Fibroblast of mammary gland (primary cell): ENCODE results near the gene PTGS1.

Experiments
- DNase-seq: peaks from one replicate; pipeline ENCODE4 v3.0.0-alpha.2; 2010; ENCODE audit warnings: low read depth
- H3K4me3 ChIP-seq: 2 replicates; pipeline ENCODE4 v1.5.1; 2011; ENCODE audit warnings: low read depth, mild to moderate bottlenecking, low read length, moderate library complexity; ENCODE audit not compliant: control insufficient read depth
- CTCF ChIP-seq: conservative IDR thresholded peaks from 2 replicates; pipeline ENCODE4 v1.5.1; 2011; ENCODE audit warnings: low read depth, low read length, inconsistent platforms; ENCODE audit not compliant: control insufficient read depth, insufficient read depth

PTGS1 gene

GRCh38 chr9:122331523-122331927, 39.3 kb upstream of the PTGS1 start:
- no peak for TF ChIP-seq CTCF
- no peak for DNase-seq
- no peak overlapping the region for H3K4me3 ChIP-seq

- H3K4me3 ChIP-seq = no peak overlapping the region
- no peak for TF ChIP-seq CTCF
- DNase-seq = no peak
These were observed 38.7 kb upstream of the PTGS1 start for GRCh38 chr9:122332083-122332482.

- DNase-seq = no peak
- no peak for TF ChIP-seq CTCF
- no peak overlapping the region for H3K4me3 ChIP-seq
These were observed 38.2 kb upstream of the PTGS1 start for GRCh38 chr9:122332644-122333043.

GRCh38 chr9:122333169-122333808, 37.5 kb upstream of the PTGS1 start:
- H3K4me3 ChIP-seq = no peak overlapping the region
- no peak for DNase-seq
- no peak for TF ChIP-seq CTCF

- no peak for TF ChIP-seq CTCF
- DNase-seq = peak; percentile 51
These were observed 35.9 kb upstream of the PTGS1 start for GRCh38 chr9:122334916-122335315.

GRCh38 chr9:122336189-122336588, 34.6 kb upstream of the PTGS1 start:
- no peak for TF ChIP-seq CTCF
- DNase-seq = no peak
- H3K4me3 ChIP-seq = no peak overlapping the region

More at GRCh38 chr9:122334916-122335315, 35.9 kb upstream of the PTGS1 start:
- no peak overlapping the region for H3K4me3 ChIP-seq
